Osteoblast (primary cell): ENCODE data around the gene PRICKLE2. TPM values are rescaled to one million over a fixed set of nuclear protein-coding genes. Genes with fewer than 3 reads are reported as not detected.

Experiments used
- DNase-seq: peaks from one replicate; pipeline ENCODE4 v3.0.0; 2011; ENCODE audit warnings: low spot score, mixed read lengths; ENCODE audit not compliant: insufficient read length; ENCODE audit errors: missing footprints
- H2AFZ ChIP-seq: 2 replicates; pipeline ENCODE4 v1.6.0; 2011; ENCODE audit warnings: mild to moderate bottlenecking, low read length
- H3K27ac ChIP-seq: 2 replicates; pipeline ENCODE4 v1.5.1; 2011; ENCODE audit warnings: mild to moderate bottlenecking, low read depth, low read length, moderate library complexity
- H3K27me3 ChIP-seq: 2 replicates; pipeline ENCODE4 v1.6.0; 2012; ENCODE audit warnings: mild to moderate bottlenecking, control low read depth, inconsistent platforms, low read length, moderate library complexity; ENCODE audit not compliant: insufficient read depth
- H3K36me3 ChIP-seq: 2 replicates; pipeline ENCODE4 v1.5.1; 2011; ENCODE audit warnings: mild to moderate bottlenecking, low read length, control low read depth, moderate library complexity; ENCODE audit not compliant: insufficient read depth
- H3K4me1 ChIP-seq: 2 replicates; pipeline ENCODE4 v1.5.1; 2011; ENCODE audit warnings: mild to moderate bottlenecking, low read length, control low read depth, moderate library complexity; ENCODE audit not compliant: insufficient read depth
- H3K4me2 ChIP-seq: 2 replicates; pipeline ENCODE4 v1.6.0; 2011; ENCODE audit warnings: mild to moderate bottlenecking, low read length; ENCODE audit not compliant: insufficient read depth
- H3K4me3 ChIP-seq: fragments of 200-600 bp; sonication (generic); 3 replicates; pipeline ENCODE4 v1.5.1; 2012; ENCODE audit warnings: mild to moderate bottlenecking, low read length, inconsistent platforms; ENCODE audit not compliant: insufficient read depth
- H3K79me2 ChIP-seq: 2 replicates; pipeline ENCODE4 v1.6.0; 2012; ENCODE audit warnings: mild to moderate bottlenecking, low read length, control low read depth, inconsistent platforms; ENCODE audit not compliant: insufficient read depth
- H3K9me3 ChIP-seq: 2 replicates; pipeline ENCODE4 v1.5.1; 2011; ENCODE audit warnings: low read depth, low read length, control low read depth
- H4K20me1 ChIP-seq: 2 replicates; pipeline ENCODE4 v1.6.0; 2012; ENCODE audit warnings: mild to moderate bottlenecking, low read length, control low read depth; ENCODE audit not compliant: insufficient read depth
- CTCF ChIP-seq: IDR thresholded peaks from 2 replicates; pipeline ENCODE4 v1.5.1; 2011; ENCODE audit warnings: mild to moderate bottlenecking, low read depth, low read length, moderate library complexity; ENCODE audit errors: extremely low read depth
- total RNA-seq: library from RNA; depleted of rRNA; stranded (reverse); fragments of >200 nt; gene quantifications from 2 replicates; pipeline ENCODE4 v1.2.3, GENCODE V29; 2012

PRICKLE2 gene
- total RNA-seq, 1 donor, result 18.8 TPM

- Histone ChIP-seq H2AFZ (no peak overlapping the region), H3K36me3 (no peaks in the 10 kb centered on the region), H3K27ac (no peak overlapping the region), H3K9me3 (no peaks in the 10 kb centered on the region), H3K4me3 (no peak overlapping the region), H3K79me2 (no peaks in the 10 kb centered on the region), H3K4me1 (peaks cover 3% of the 10 kb centered on the region), H3K27me3 (no peaks in the 10 kb centered on the region), H3K4me2 (no peak overlapping the region), H4K20me1 (peaks cover 3% of the 10 kb centered on the region)
- DNase-seq, result no peak
- TF ChIP-seq CTCF, result no peak
These were observed 117.0 kb downstream of the PRICKLE2 start for GRCh38 chr3:64108231-64108630.

DNA sequence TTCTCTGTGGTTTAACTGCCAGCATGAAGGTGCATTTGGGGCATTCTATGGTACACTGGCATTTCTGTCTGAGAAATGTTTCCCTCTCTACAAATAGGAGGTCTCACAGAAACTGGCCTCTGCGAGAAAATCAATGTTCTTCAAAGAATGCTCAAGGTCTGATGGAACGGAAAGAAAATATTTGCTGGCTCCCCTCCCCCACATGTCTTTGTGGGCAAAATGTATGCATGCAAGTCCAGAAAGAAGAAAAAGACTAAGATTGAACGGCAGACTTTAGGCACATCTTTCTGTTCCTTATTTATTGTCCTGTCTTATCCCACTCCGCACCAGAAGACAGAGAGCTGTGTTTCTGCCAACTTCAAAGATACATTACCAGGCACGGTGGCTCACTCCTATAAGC lies 118.1 kb downstream of the PRICKLE2 start:
- Histone ChIP-seq H3K4me1 (peaks cover 3% of the 10 kb centered on the region), H3K9me3 (no peaks in the 10 kb centered on the region), H3K36me3 (no peaks in the 10 kb centered on the region), H3K4me3 (no peak overlapping the region), H2AFZ (no peak overlapping the region), H3K27me3 (no peaks in the 10 kb centered on the region), H3K4me2 (no peak overlapping the region), H4K20me1 (no peaks in the 10 kb centered on the region), H3K27ac (no peak overlapping the region), H3K79me2 (no peaks in the 10 kb centered on the region)
- no peak for TF ChIP-seq CTCF
- no peak for DNase-seq

GRCh38 chr3:64105816-64106215 lies 119.5 kb downstream of the PRICKLE2 start:
- Histone ChIP-seq H3K79me2 (no peaks in the 10 kb centered on the region), H3K4me1 (peaks cover 3% of the 10 kb centered on the region), H4K20me1 (no peaks in the 10 kb centered on the region), H3K4me2 (no peak overlapping the region), H3K9me3 (no peaks in the 10 kb centered on the region), H3K27ac (no peak overlapping the region), H3K4me3 (no peak overlapping the region), H3K36me3 (no peaks in the 10 kb centered on the region), H2AFZ (no peak overlapping the region), H3K27me3 (no peaks in the 10 kb centered on the region)
- no peak for DNase-seq
- no peak for TF ChIP-seq CTCF

DNA sequence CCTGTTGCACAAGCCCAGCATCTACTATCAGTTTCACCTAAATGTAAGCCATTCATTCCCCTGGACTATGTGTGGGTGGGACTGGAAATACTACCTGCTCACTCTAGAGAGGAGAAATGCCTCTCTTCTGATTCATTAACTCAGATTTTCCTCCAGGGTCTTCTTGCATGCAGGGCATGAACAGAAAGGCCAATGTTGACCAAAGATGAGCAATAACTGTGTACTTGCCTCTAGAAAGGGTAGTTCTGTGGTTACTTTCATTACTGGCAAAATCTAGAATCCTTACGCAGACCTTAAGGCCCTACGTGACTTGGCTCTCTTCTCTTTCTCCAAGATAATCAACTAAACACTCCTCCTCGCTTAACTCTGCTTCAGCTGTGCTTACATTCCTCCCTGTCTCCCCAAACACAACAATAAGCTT lies 120.6 kb downstream of the PRICKLE2 start:
- no peak for DNase-seq
- H3K79me2 ChIP-seq, result no peaks in the 10 kb centered on the region

More for the DNA sequence above, 120.6 kb downstream of the PRICKLE2 start:
- Histone ChIP-seq H3K9me3 (no peaks in the 10 kb centered on the region), H3K27ac (no peak overlapping the region), H2AFZ (no peak overlapping the region), H3K4me3 (no peak overlapping the region), H3K27me3 (no peaks in the 10 kb centered on the region), H3K4me2 (no peak overlapping the region), H4K20me1 (no peaks in the 10 kb centered on the region), H3K36me3 (no peaks in the 10 kb centered on the region), H3K4me1 (peaks cover 3% of the 10 kb centered on the region)
- TF ChIP-seq CTCF, result no peak
